PC-3 (cell line): Measurements from ENCODE around the gene CRNKL1. TPM values are rescaled to one million over a fixed set of nuclear protein-coding genes. Genes with fewer than 3 reads are reported as not detected.

Source experiments
- ATAC-seq: fragments of 200-7000 bp; cut with Tn5 transposase; 2 replicates; pipeline ENCODE4 v1.9.1; 2020; ENCODE audit warnings: mild to moderate bottlenecking, moderate library complexity
- BruUV-seq: library from RNA; stranded (reverse); fragments of 400-500 nt; replicated peaks from 2 replicates; lab custom pipeline; 2021; lab: Mats Ljungman, UMichigan
- CTCF ChIA-PET: fragments of 300-600 bp; sonication (Branson Sonifier 250); formaldehyde crosslinking; loops from one replicate; lab custom pipeline; 2022; ENCODE audit warnings: antibody characterized with exemption; lab: Charles Lee
- POLR2A ChIA-PET: fragments of 300-600 bp; sonication (Branson Sonifier 250); formaldehyde crosslinking; loops from one replicate; lab custom pipeline; 2022; ENCODE audit warnings: antibody characterized with exemption; ENCODE audit not compliant: unreplicated experiment; lab: Charles Lee
- DNase-seq: peaks from one replicate; pipeline ENCODE4 v3.0.0-alpha.2; 2015
- H2AFZ ChIP-seq: fragments of 300-600 bp; sonication (generic); 2 replicates; pipeline ENCODE4 v1.6.0; 2016; ENCODE audit warnings: antibody characterized with exemption, low read length
- H3F3A ChIP-seq: fragments of 300-600 bp; sonication (generic); one replicate; pipeline ENCODE4 v1.6.0; 2017; ENCODE audit warnings: antibody characterized with exemption, low read length, control low read depth, mild to moderate bottlenecking; ENCODE audit not compliant: unreplicated experiment
- H3K27ac ChIP-seq: fragments of 300-600 bp; sonication (generic); 2 replicates; pipeline ENCODE4 v1.5.1; 2016; ENCODE audit warnings: mild to moderate bottlenecking, low read length
- H3K27me3 ChIP-seq: fragments of 300-600 bp; sonication (generic); 2 replicates; pipeline ENCODE4 v1.6.1; 2016; ENCODE audit warnings: low read length, mixed read lengths
- H3K36me3 ChIP-seq: fragments of 300-600 bp; sonication (generic); 2 replicates; pipeline ENCODE4 v1.6.1; 2016; ENCODE audit warnings: low read depth, mixed run types, low read length, mixed read lengths
- H3K4me1 ChIP-seq: fragments of 300-600 bp; sonication (generic); 2 replicates; pipeline ENCODE4 v1.5.1; 2016; ENCODE audit warnings: low read length; ENCODE audit not compliant: insufficient read depth
- H3K4me2 ChIP-seq: fragments of 300-600 bp; sonication (generic); 2 replicates; pipeline ENCODE4 v1.6.0; 2016; ENCODE audit warnings: low read length
- H3K4me3 ChIP-seq: fragments of 300-600 bp; sonication (generic); 2 replicates; pipeline ENCODE4 v1.5.1; 2016; ENCODE audit warnings: mild to moderate bottlenecking, low read length, mixed read lengths
- H3K79me2 ChIP-seq: fragments of 300-600 bp; sonication (generic); 2 replicates; pipeline ENCODE4 v1.6.1; 2017; ENCODE audit warnings: low read length, mixed read lengths
- H3K9ac ChIP-seq: fragments of 300-600 bp; sonication (generic); 2 replicates; pipeline ENCODE4 v1.6.0; 2016; ENCODE audit warnings: mild to moderate bottlenecking, low read length
- H3K9me2 ChIP-seq: fragments of 300-600 bp; sonication (generic); replicated peaks from 2 replicates; pipeline ENCODE4 v1.6.1; 2016; ENCODE audit warnings: mixed run types, low read length, mixed read lengths
- H3K9me3 ChIP-seq: fragments of 300-600 bp; sonication (generic); 2 replicates; pipeline ENCODE4 v1.6.1; 2016; ENCODE audit warnings: low read length, mixed read lengths
- H4K20me1 ChIP-seq: fragments of 300-600 bp; sonication (generic); 2 replicates; pipeline ENCODE4 v1.6.1; 2016; ENCODE audit warnings: low read length, mixed read lengths
- CTCF ChIP-seq: fragments of 300-600 bp; sonication (generic); conservative IDR thresholded peaks from 2 replicates; pipeline ENCODE4 v1.5.1; 2017; ENCODE audit warnings: antibody characterized with exemption, low read depth, mild to moderate bottlenecking, low read length
- EZH2 ChIP-seq: fragments of 300-600 bp; sonication (generic); IDR thresholded peaks from one replicate; pipeline ENCODE4 v1.6.1; 2017; ENCODE audit warnings: antibody characterized with exemption, mild to moderate bottlenecking, low read length; ENCODE audit not compliant: unreplicated experiment
- EZH2phosphoT487 ChIP-seq: fragments of 300-600 bp; sonication (generic); IDR thresholded peaks from 2 replicates; pipeline ENCODE4 v1.6.1; 2018; ENCODE audit warnings: mild to moderate bottlenecking, antibody characterized with exemption, low read length, borderline replicate concordance
- intact Hi-C: fragments of 100-400 bp; cut with micrococcal nuclease; formaldehyde crosslinking; loops from 2 replicates; pipeline ENCODE4 v1.9.0; 2023
- total RNA-seq: library from RNA; depleted of rRNA; stranded (reverse); fragments of >200 nt; gene quantifications from 2 replicates; pipeline ENCODE4 v1.2.3, GENCODE V29; 2014

CRNKL1 gene
- total RNA-seq, 1 experiment from 2014 or later, result 22.5 TPM

- Histone ChIP-seq H3K4me3 (peak overlapping the region; percentile 90), H3K4me2 (peak overlapping the region; percentile 98), H3K27me3 (no peaks in the 10 kb centered on the region), H3K27ac (peak overlapping the region; percentile 49), H3K36me3 (peaks cover 12% of the 10 kb centered on the region; the same call in 1 of the 2 replicates), H3K9me2 (no peaks in the 10 kb centered on the region), H3K4me1 (peaks cover 39% of the 10 kb centered on the region), H3F3A (no peaks in the 10 kb centered on the region), H2AFZ (peak overlapping the region; percentile 85), H3K79me2 (peaks cover 58% of the 10 kb centered on the region), H3K9ac (peak overlapping the region; percentile 97), H3K9me3 (no peaks in the 10 kb centered on the region), H4K20me1 (peaks cover 22% of the 10 kb centered on the region; the same call in 1 of the 2 replicates)
- ChIA-PET CTCF (no interaction called here), POLR2A (interaction anchor here (0.6 to 1.2 kb wide), 2 partner anchors 35 to 1450 kb away, joined by 4 to 5 read pairs; partner anchors contain the start of genes CFAP61 and CRNKL1)
- no TSS peak for BruUV-seq
- intact Hi-C loops, result loop anchor here (2.0 kb wide), 1 partner anchor 35 kb away; the partner anchor contains the start of genes CFAP61 and CRNKL1
- TF ChIP-seq CTCF, result 0 out of 2 replicates have a peak, but pooled peaks have one; percentile 12
- TF ChIP-seq EZH2, result no peak
- no peak for TF ChIP-seq EZH2phosphoT487
- ATAC-seq, result peak; percentile 32
- DNase-seq, result peak; percentile 23
Observed at GRCh38 chr20:20017844-20018185, 34.5 kb downstream of the CRNKL1 start.

- H3F3A ChIP-seq, result no peaks in the 10 kb centered on the region
- H3K79me2 ChIP-seq, result peaks cover 52% of the 10 kb centered on the region
- H3K9me2 ChIP-seq, result no peaks in the 10 kb centered on the region
- H3K4me1 ChIP-seq, result peaks cover 39% of the 10 kb centered on the region
- peak within 1 kb of the TSS; percentile 90 for H3K4me3 ChIP-seq
- peak within 1 kb of the TSS; percentile 98 for H3K4me2 ChIP-seq
- peak within 1 kb of the TSS; percentile 49 for H3K27ac ChIP-seq
- ATAC-seq, result peak; percentile 93
- H4K20me1 ChIP-seq, result peaks cover 22% of the 10 kb centered on the region; the same call in 1 of the 2 replicates
- ChIA-PET POLR2A (interaction anchor here (0.5 to 1.2 kb wide), 2 partner anchors 35 to 1286 kb away, joined by 3 to 4 read pairs; partner anchors contain the start of genes CFAP61, CRNKL1 and XRN2), CTCF (no interaction called here)
- no peaks in the 10 kb centered on the region for H3K27me3 ChIP-seq
- H3K9me3 ChIP-seq, result no peaks in the 10 kb centered on the region
- DNase-seq, result peak; percentile 95
- BruUV-seq, result no TSS peak
- H3K36me3 ChIP-seq, result peaks cover 8% of the 10 kb centered on the region; the same call in 1 of the 2 replicates
- TF ChIP-seq EZH2 (no peak), CTCF (peak; percentile 56)
- peak within 1 kb of the TSS; percentile 85 for H2AFZ ChIP-seq
- H3K9ac ChIP-seq, result peak within 1 kb of the TSS; percentile 97
- intact Hi-C loops, result loop anchor here (2.0 kb wide), 1 partner anchor 36 kb away; the partner anchor contains the start of genes CFAP61 and CRNKL1
Observed at GRCh38 chr20:20017001-20017843, 35.0 kb downstream of the CRNKL1 start, which contains the start of gene NAA20. NAA20 (plus strand) TSS chr20:20017362; CDS start chr20:20017397, 35 bp downstream.
